Activated CD8-positive, alpha-beta memory T cell treated with anti-CD3 and anti-CD28 coated beads, Interleukin-2, amount 50 U/mL, for 24 hours (primary cell): ENCODE data around the gene LUC7L.

ENCODE experiments used
- DNase-seq: peaks from one replicate; pipeline ENCODE4 v3.0.0-alpha.2; 2020; ENCODE audit errors: extremely low read depth

LUC7L gene

DNA sequence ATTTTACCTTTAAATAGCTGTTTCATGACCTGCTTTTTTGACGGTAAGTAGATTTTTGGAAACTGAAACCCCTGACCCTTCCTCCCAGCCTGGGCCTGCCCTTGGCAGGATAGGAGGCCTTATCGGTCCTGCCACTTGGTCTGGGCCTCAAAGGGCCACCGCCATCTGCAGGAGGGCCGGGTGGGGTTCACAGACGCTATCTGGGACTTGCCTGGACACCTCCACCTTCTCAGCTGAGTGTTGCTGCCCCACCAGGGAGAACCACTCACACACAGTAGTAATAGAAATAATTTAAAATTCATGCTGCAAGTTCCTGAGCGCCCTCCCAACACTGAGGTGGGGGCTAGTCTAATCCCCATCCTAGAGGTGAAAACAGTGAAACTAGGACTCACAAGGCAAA, 86.2 kb downstream of the LUC7L start:
- DNase-seq: no peak

DNA sequence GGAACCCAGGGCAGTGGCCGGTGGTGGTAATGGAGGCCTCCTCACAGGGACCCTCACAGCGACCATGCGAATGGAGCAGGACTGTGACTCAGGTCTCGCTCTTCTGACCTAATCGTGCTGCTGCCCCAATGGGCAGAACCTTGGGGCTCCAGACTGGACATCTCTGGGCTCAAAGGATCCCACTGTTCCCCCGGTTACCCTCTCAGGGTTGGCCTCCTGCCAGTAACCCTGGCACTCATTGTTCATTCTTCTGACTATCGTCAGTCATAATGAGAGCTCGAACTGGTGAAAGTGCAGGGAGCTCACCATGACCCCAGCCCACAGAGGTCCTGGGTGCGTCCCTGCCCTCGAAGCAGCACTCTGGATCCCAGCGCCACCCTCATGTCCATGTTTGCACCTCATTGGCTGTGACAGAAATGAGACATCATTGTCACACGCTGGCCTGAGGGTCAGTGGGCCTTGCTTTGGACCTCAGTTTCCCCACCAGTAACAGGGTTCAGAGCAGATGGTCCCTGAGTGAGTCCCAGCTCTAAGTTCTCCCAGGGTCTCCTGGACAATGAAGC, 86.8 kb downstream of the LUC7L start:
- no peak for DNase-seq

DNA sequence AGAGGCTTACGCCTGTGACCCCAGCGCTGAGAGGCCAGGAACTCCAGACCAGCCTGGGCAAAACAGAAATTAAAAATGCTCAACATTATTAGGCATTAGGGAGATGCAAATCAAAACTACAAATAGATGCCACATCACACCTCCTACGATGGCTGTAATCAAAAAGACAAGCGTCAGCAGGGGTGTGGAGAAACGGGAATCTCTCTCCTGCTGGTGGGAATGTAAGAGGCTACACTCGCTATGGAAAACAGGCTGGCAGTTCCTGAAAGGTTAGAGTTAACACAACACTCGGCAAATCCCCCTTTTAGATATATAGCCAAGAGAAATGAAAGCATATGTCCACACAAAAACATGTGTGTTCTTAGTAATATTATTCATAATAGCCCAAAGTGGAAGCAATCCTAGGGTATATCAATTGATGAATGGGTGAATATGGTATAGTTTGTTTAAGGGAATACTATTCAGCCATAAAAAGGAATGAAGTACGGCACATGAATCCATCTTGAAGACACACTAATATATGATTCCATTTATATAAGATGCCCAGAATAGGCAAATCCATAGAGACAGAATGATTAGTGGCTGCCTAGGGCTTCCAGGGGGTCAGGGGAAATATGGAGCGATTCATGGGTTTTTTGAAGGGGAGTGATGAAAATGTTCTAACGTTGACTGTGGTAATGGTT, 88.9 kb downstream of the LUC7L start:
- DNase-seq: no peak
